IMR-90 (cell line): ENCODE results near the gene KLHL17. TPM values are rescaled to one million over a fixed set of nuclear protein-coding genes. Genes with fewer than 3 reads are reported as not detected.

Experiments used
- ATAC-seq: fragments of 200-7000 bp; cut with Tn5 transposase; 2 replicates; pipeline ENCODE4 v1.9.1; 2020; ENCODE audit warnings: low read depth, mild to moderate bottlenecking, moderate library complexity
- BruUV-seq: library from RNA; stranded (reverse); fragments of 400-500 nt; replicated peaks from 2 replicates; lab custom pipeline; 2021; lab: Mats Ljungman, UMichigan
- CTCF ChIA-PET: fragments of 300-600 bp; formaldehyde crosslinking; extraction: SDS; loops from one replicate; lab custom pipeline; 2021; ENCODE audit warnings: antibody characterized with exemption; lab: Yijun Ruan, JAX
- POLR2A ChIA-PET: fragments of 300-600 bp; sonication (Branson Sonifier 250); formaldehyde crosslinking; loops from one replicate; lab custom pipeline; 2022; ENCODE audit warnings: antibody characterized with exemption; ENCODE audit not compliant: unreplicated experiment; lab: Charles Lee
- DNase-seq: peaks from one replicate; pipeline ENCODE4 v3.0.0; 2013
- H2AFZ ChIP-seq: replicated peaks from 2 replicates; pipeline ENCODE3; 2013; ENCODE audit warnings: low read length, mild to moderate bottlenecking; ENCODE audit not compliant: poor library complexity
- H2AK5ac ChIP-seq: 2 replicates; pipeline ENCODE4 v1.6.1; 2013; ENCODE audit warnings: low read depth, low read length, inconsistent platforms
- H2AK9ac ChIP-seq: replicated peaks from 2 replicates; pipeline ENCODE3; 2013; ENCODE audit warnings: mild to moderate bottlenecking, low read depth, low read length, moderate library complexity; ENCODE audit not compliant: poor library complexity
- H2BK120ac ChIP-seq: 2 replicates; pipeline ENCODE4 v1.6.1; 2013; ENCODE audit warnings: low read depth, low read length, inconsistent platforms
- H2BK15ac ChIP-seq: 3 replicates; pipeline ENCODE4 v1.6.1; 2013; ENCODE audit warnings: low read depth, low read length, inconsistent platforms
- H2BK20ac ChIP-seq: 2 replicates; pipeline ENCODE4 v1.6.1; 2013; ENCODE audit warnings: low read depth, mild to moderate bottlenecking, inconsistent platforms, low read length, moderate library complexity
- H2BK5ac ChIP-seq: 2 replicates; pipeline ENCODE4 v1.6.1; 2013; ENCODE audit warnings: mild to moderate bottlenecking, low read depth, low read length, inconsistent platforms; ENCODE audit not compliant: poor library complexity, severe bottlenecking
- H3K14ac ChIP-seq: replicated peaks from 2 replicates; pipeline ENCODE4 v1.6.1; 2013; ENCODE audit warnings: low read depth, low read length, inconsistent platforms
- H3K18ac ChIP-seq: 2 replicates; pipeline ENCODE4 v1.6.1; 2013; ENCODE audit warnings: low read depth, low read length, control low read depth
- H3K23ac ChIP-seq: 2 replicates; pipeline ENCODE4 v1.6.1; 2013; ENCODE audit warnings: low read depth, low read length, inconsistent platforms
- H3K27ac ChIP-seq: 2 replicates; pipeline ENCODE4 v1.5.1; 2013; ENCODE audit warnings: mild to moderate bottlenecking, control low read depth, low read length; ENCODE audit not compliant: insufficient read depth
- H3K27me3 ChIP-seq: 2 replicates; pipeline ENCODE4 v1.6.1; 2013; ENCODE audit warnings: low read length; ENCODE audit not compliant: control insufficient read depth, insufficient read depth
- H3K36me3 ChIP-seq: 2 replicates; pipeline ENCODE4 v1.6.1; 2013; ENCODE audit warnings: low read length, mixed read lengths; ENCODE audit not compliant: control insufficient read depth, insufficient read depth
- H3K4ac ChIP-seq: 2 replicates; pipeline ENCODE4 v1.6.1; 2013; ENCODE audit warnings: low read depth, low read length, inconsistent platforms
- H3K4me1 ChIP-seq: 2 replicates; pipeline ENCODE4 v1.6.1; 2013; ENCODE audit warnings: low read length, mixed read lengths; ENCODE audit not compliant: control insufficient read depth, insufficient read depth
- H3K4me2 ChIP-seq: 2 replicates; pipeline ENCODE4 v1.6.1; 2013; ENCODE audit warnings: low read depth, mild to moderate bottlenecking, control low read depth, low read length, moderate library complexity
- H3K4me3 ChIP-seq: 2 replicates; pipeline ENCODE4 v1.5.1; 2013; ENCODE audit warnings: low read depth, mild to moderate bottlenecking, control low read depth, low read length, moderate library complexity; ENCODE audit not compliant: insufficient read depth
- H3K56ac ChIP-seq: 2 replicates; pipeline ENCODE4 v1.6.1; 2013; ENCODE audit warnings: low read length, inconsistent platforms; ENCODE audit not compliant: insufficient read depth; ENCODE audit errors: extremely low read depth
- H3K79me1 ChIP-seq, 2 experiments: 2 replicates each; pipeline ENCODE4 v1.6.1; 2013; ENCODE audit warnings: low read length in 2 of 2, inconsistent platforms in 1 of 2, low read depth in 1 of 2
- H3K9ac ChIP-seq: 2 replicates; pipeline ENCODE4 v1.6.1; 2013; ENCODE audit warnings: low read depth, low read length, control low read depth
- H3K9me1 ChIP-seq: 2 replicates; pipeline ENCODE4 v1.6.1; 2013; ENCODE audit warnings: low read length, inconsistent platforms; ENCODE audit not compliant: insufficient read depth
- H3K9me3 ChIP-seq: 2 replicates; pipeline ENCODE4 v1.6.1; 2013; ENCODE audit warnings: low read length; ENCODE audit not compliant: control insufficient read depth, insufficient read depth
- H4K20me1 ChIP-seq: 2 replicates; pipeline ENCODE4 v1.6.1; 2013; ENCODE audit warnings: low read length, inconsistent platforms; ENCODE audit not compliant: insufficient read depth
- H4K5ac ChIP-seq: 2 replicates; pipeline ENCODE4 v1.6.1; 2013; ENCODE audit warnings: mild to moderate bottlenecking, low read depth, low read length, control low read depth
- H4K8ac ChIP-seq, 2 experiments: 2 replicates each; pipeline ENCODE4 v1.6.1; 2013; ENCODE audit warnings: low read depth in 2 of 2, low read length in 2 of 2, control low read depth in 1 of 2, inconsistent platforms in 1 of 2
- H4K91ac ChIP-seq: 2 replicates; pipeline ENCODE4 v1.6.1; 2013; ENCODE audit warnings: low read depth, low read length, inconsistent platforms; ENCODE audit not compliant: insufficient read depth
- BHLHE40 ChIP-seq: fragments of 150-350 bp; IDR thresholded peaks from 2 replicates; pipeline ENCODE4 v1.6.1; 2016; ENCODE audit warnings: mild to moderate bottlenecking, low read depth, low read length
- CEBPB ChIP-seq: IDR thresholded peaks from 2 replicates; pipeline ENCODE4 v1.6.1; 2012; ENCODE audit warnings: low read depth, low read length, improper control_type of control experiment
- CHD1 ChIP-seq: IDR thresholded peaks from 2 replicates; pipeline ENCODE4 v1.6.1; 2012; ENCODE audit warnings: low read depth, low read length, improper control_type of control experiment
- FOS ChIP-seq: fragments of 150-350 bp; IDR thresholded peaks from 2 replicates; pipeline ENCODE4 v1.6.1; 2016; ENCODE audit warnings: low read depth, low read length
- MAFK ChIP-seq: IDR thresholded peaks from 2 replicates; pipeline ENCODE4 v1.6.1; 2012; ENCODE audit warnings: low read depth, low read length, improper control_type of control experiment
- MAZ ChIP-seq: IDR thresholded peaks from 2 replicates; pipeline ENCODE4 v1.6.1; 2012; ENCODE audit warnings: low read depth, mild to moderate bottlenecking, low read length, improper control_type of control experiment, moderate library complexity, borderline replicate concordance
- MXI1 ChIP-seq: IDR thresholded peaks from 2 replicates; pipeline ENCODE4 v1.6.1; 2012; ENCODE audit warnings: low read depth, mild to moderate bottlenecking, low read length, moderate library complexity, borderline replicate concordance
- NFE2L2 ChIP-seq: fragments of 150-350 bp; IDR thresholded peaks from 2 replicates; pipeline ENCODE4 v1.6.1; 2016; ENCODE audit warnings: low read depth, mild to moderate bottlenecking, low read length
- POLR2A ChIP-seq: IDR thresholded peaks from 2 replicates; pipeline ENCODE4 v1.6.1; 2012; ENCODE audit warnings: mild to moderate bottlenecking, low read depth, low read length
- RAD21 ChIP-seq: IDR thresholded peaks from 2 replicates; pipeline ENCODE4 v1.6.1; 2012; ENCODE audit warnings: low read length, improper control_type of control experiment
- RCOR1 ChIP-seq: IDR thresholded peaks from 2 replicates; pipeline ENCODE4 v1.6.1; 2012; ENCODE audit warnings: mild to moderate bottlenecking, low read length, improper control_type of control experiment; ENCODE audit not compliant: insufficient replicate concordance
- RFX5 ChIP-seq: IDR thresholded peaks from 2 replicates; pipeline ENCODE4 v1.8.0; 2012; ENCODE audit warnings: low read depth, mild to moderate bottlenecking, low read length, moderate library complexity
- SMC3 ChIP-seq: fragments of 150-350 bp; IDR thresholded peaks from 2 replicates; pipeline ENCODE4 v1.6.1; 2016; ENCODE audit warnings: low read depth, mild to moderate bottlenecking, antibody characterized with exemption, low read length, moderate library complexity
- WGBS, 2 experiments: methylation state at CpG; one replicate each; pipeline versions ENCODE4 v1.1.5 to v1.1.7; 2013; ENCODE audit warnings: missing lambda C conversion rate in 2 of 2; ENCODE audit not compliant: insufficient read length in 1 of 2; ENCODE audit errors: extremely low coverage in 2 of 2; 5-methylcytosine and 5-hydroxymethylcytosine counted together
- dilution Hi-C: fragments of 300-500 bp; cut with HindIII; formaldehyde crosslinking; loops from one replicate; pipeline ENCODE4 v1.14.3; 2018; ENCODE audit warnings: low sequenced_read_pairs; ENCODE audit not compliant: unreplicated experiment
- in situ Hi-C: fragments of 300-500 bp; cut with MboI; formaldehyde crosslinking; loops from 3 replicates; pipeline ENCODE4 v1.14.3; 2019; ENCODE audit warnings: low sequenced_read_pairs, inconsistent platforms, mixed read lengths
- intact Hi-C: fragments of 100-400 bp; cut with micrococcal nuclease; formaldehyde crosslinking; loops from 2 replicates; pipeline ENCODE4 v1.10.0; 2022
- polyA plus RNA-seq, 3 experiments: library from polyadenylated mRNA; depleted of rRNA; stranded (reverse); fragments of >200 nt; gene quantifications; 2 replicates each; pipeline ENCODE4 v1.2.3, GENCODE V29; 2012; ENCODE audit warnings: low replicate concordance in 1 of 3
- total RNA-seq: library from RNA; depleted of rRNA; stranded (reverse); fragments of >200 nt; gene quantifications from 2 replicates; pipeline ENCODE4 v1.2.3, GENCODE V29; 2012
- TF ChIP-seq, protein P1 (sequence below): fragments of 150-350 bp; IDR thresholded peaks from 2 replicates; pipeline ENCODE4 v1.6.1; 2016; ENCODE audit warnings: low read depth, mild to moderate bottlenecking, low read length, moderate library complexity, borderline replicate concordance
- TF ChIP-seq, protein P2 (sequence below): conservative IDR thresholded peaks from 2 replicates; pipeline ENCODE4 v1.5.1; 2012; ENCODE audit warnings: mild to moderate bottlenecking, low read depth, low read length, improper control_type of control experiment
- TF ChIP-seq, protein P3 (sequence below): fragments of 150-350 bp; IDR thresholded peaks from 2 replicates; pipeline ENCODE4 v1.6.1; 2017; ENCODE audit warnings: mild to moderate bottlenecking, antibody characterized with exemption, low read length, low read depth

The KLHL17 gene
- total and polyA plus RNA-seq, 2 of the 4 experiments (the other 2 are of a cell fraction): 3.4 to 41.0 TPM

DNA sequence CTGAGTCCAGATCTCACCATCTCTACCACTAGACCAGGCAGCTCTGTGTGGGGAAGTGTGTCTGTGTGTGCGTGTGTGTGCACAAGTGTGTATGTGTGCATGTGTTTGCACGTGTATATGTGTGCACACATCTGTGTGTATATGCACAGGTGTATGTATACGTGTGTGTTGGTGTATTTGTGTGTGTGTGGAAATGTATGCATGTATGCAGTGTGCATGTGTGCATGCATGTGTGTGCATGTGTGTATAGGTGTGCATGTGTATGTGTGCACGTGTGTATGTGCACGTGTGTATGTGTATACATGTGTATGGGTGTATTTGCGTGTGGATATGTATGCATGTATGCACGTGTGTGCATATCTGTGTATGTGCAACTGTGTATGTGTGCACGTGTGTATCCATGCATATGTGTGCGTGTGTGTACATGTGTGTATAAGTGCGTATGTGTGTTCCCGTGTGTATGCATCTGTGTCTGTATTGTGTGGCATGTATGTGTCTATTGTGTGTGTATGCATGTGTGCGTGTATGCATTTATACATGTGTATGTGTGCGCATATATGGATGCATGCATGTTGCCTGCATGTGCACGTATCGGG is 9.0 kb downstream of the KLHL17 start:
- Histone ChIP-seq H3K9me3 (no peaks in the 10 kb centered on the region), H2BK15ac (no peak overlapping the region), H4K5ac (no peak overlapping the region), H3K79me1 (peaks cover 0 to 10% of the 10 kb centered on the region in 2 experiments; a peak in 1 of 4 replicates), H2AK9ac (no peak overlapping the region), H3K27ac (no peak overlapping the region), H2AFZ (no peak overlapping the region), H3K56ac (no peak overlapping the region), H3K36me3 (peaks cover 4% of the 10 kb centered on the region), H3K4me2 (no peak overlapping the region), H2BK20ac (no peak overlapping the region), H3K4me1 (peaks cover 6% of the 10 kb centered on the region; the same call in 1 of the 2 replicates), H2BK5ac (no peak overlapping the region), H3K23ac (no peak overlapping the region), H3K9ac (no peak overlapping the region), H3K14ac (no peak overlapping the region), H3K18ac (no peak overlapping the region), H2BK120ac (no peak overlapping the region), H4K8ac (no peak overlapping the region), H3K9me1 (peaks cover 6% of the 10 kb centered on the region), H3K4me3 (no peak overlapping the region), H4K20me1 (no peaks in the 10 kb centered on the region; the same call in 1 of the 2 replicates), H4K91ac (no peak overlapping the region), H3K27me3 (peaks cover 5% of the 10 kb centered on the region; the same call in 1 of the 2 replicates), H2AK5ac (no peak overlapping the region), H3K4ac (no peak overlapping the region)
- DNase-seq (no peak), ATAC-seq (no peak)
- dilution Hi-C loops (no loop called here), intact Hi-C loops (no loop called here), in situ Hi-C loops (no loop called here)
- no TSS peak for BruUV-seq
- CTCF ChIA-PET: no interaction called here
- POLR2A ChIA-PET: no interaction called here
- WGBS, 2 experiments: 92% methylated on average over 13 of the region's 15 CpGs; no CpG with 5 or more reads in 1 of the 2 experiments
- no peak for TF ChIP-seq RFX5
- no peak for TF ChIP-seq BHLHE40
- TF ChIP-seq, protein P1, sequence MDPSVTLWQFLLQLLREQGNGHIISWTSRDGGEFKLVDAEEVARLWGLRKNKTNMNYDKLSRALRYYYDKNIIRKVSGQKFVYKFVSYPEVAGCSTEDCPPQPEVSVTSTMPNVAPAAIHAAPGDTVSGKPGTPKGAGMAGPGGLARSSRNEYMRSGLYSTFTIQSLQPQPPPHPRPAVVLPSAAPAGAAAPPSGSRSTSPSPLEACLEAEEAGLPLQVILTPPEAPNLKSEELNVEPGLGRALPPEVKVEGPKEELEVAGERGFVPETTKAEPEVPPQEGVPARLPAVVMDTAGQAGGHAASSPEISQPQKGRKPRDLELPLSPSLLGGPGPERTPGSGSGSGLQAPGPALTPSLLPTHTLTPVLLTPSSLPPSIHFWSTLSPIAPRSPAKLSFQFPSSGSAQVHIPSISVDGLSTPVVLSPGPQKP: no peak
- no peak for TF ChIP-seq NFE2L2
- no peak for TF ChIP-seq MAZ
- no peak for TF ChIP-seq MAFK
- TF ChIP-seq CEBPB: no peak
- TF ChIP-seq RAD21: no peak
- no peak for TF ChIP-seq POLR2A
- no peak for TF ChIP-seq MXI1
- TF ChIP-seq CHD1: no peak
- TF ChIP-seq, protein P2, sequence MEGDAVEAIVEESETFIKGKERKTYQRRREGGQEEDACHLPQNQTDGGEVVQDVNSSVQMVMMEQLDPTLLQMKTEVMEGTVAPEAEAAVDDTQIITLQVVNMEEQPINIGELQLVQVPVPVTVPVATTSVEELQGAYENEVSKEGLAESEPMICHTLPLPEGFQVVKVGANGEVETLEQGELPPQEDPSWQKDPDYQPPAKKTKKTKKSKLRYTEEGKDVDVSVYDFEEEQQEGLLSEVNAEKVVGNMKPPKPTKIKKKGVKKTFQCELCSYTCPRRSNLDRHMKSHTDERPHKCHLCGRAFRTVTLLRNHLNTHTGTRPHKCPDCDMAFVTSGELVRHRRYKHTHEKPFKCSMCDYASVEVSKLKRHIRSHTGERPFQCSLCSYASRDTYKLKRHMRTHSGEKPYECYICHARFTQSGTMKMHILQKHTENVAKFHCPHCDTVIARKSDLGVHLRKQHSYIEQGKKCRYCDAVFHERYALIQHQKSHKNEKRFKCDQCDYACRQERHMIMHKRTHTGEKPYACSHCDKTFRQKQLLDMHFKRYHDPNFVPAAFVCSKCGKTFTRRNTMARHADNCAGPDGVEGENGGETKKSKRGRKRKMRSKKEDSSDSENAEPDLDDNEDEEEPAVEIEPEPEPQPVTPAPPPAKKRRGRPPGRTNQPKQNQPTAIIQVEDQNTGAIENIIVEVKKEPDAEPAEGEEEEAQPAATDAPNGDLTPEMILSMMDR: no peak
- no peak for TF ChIP-seq SMC3
- TF ChIP-seq, protein P3, sequence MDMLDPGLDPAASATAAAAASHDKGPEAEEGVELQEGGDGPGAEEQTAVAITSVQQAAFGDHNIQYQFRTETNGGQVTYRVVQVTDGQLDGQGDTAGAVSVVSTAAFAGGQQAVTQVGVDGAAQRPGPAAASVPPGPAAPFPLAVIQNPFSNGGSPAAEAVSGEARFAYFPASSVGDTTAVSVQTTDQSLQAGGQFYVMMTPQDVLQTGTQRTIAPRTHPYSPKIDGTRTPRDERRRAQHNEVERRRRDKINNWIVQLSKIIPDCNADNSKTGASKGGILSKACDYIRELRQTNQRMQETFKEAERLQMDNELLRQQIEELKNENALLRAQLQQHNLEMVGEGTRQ: no peak
- no peak for TF ChIP-seq FOS
- no peak for TF ChIP-seq RCOR1
